ENCODE results near the gene TMEM213. TPM values are rescaled to one million over a fixed set of nuclear protein-coding genes. Genes with fewer than 3 reads are reported as not detected.

The TMEM213 gene
- total and polyA plus RNA-seq, 2 of the 13 experiments (the other 11 are each of a cell fraction or from before 2014, with no cell fraction given), result not detected

DNA sequence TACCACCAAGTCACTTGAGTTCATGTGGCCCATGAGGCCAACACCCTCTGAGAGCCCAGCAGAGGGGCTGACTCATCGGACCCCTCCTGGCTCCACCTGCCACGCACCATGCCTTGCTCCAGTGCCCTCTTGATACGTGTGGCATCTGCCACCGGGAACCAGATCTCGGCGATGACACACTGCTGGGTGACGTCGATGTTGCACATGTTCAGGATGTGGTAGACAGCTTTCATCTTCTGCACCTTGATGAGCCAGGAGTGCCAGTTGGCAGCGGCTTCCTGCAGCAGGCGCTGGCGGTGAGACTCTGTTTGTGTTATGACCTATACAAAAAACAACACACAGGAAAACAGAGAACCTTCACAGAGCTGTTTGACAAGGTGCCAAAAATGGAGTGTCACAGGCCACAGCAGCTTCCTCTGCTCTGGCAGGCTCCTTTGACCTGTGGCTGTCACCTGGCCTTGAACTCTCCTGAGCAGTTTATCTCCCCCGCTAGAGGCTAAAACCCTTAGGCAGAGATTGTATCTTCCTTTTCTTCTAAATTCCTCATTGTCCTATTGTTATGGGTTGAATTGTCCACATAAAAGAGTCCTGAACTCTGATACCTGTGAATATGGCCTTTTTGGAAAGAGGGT is 45.2 kb upstream of the TMEM213 start (continued):
- TF ChIP-seq, protein P1, sequence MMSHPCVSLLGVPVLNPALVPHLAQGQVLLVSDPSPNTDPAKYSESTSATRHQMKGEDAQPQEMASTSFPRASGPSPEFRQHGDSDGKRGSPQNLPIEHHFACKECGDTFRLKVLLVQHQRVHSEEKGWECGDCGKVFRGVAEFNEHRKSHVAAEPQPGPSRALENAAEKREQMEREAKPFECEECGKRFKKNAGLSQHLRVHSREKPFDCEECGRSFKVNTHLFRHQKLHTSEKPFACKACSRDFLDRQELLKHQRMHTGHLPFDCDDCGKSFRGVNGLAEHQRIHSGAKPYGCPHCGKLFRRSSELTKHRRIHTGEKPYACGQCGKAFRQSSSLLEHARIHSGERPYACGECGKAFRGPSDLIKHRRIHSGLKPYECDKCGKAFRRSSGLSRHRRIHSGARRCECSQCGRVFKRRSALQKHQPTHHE (CRISPR knock-in tag; IDR thresholded peaks at IDR 0.05; ENCODE audit: borderline replicate concordance), result no peak
- TF ChIP-seq, protein P2, sequence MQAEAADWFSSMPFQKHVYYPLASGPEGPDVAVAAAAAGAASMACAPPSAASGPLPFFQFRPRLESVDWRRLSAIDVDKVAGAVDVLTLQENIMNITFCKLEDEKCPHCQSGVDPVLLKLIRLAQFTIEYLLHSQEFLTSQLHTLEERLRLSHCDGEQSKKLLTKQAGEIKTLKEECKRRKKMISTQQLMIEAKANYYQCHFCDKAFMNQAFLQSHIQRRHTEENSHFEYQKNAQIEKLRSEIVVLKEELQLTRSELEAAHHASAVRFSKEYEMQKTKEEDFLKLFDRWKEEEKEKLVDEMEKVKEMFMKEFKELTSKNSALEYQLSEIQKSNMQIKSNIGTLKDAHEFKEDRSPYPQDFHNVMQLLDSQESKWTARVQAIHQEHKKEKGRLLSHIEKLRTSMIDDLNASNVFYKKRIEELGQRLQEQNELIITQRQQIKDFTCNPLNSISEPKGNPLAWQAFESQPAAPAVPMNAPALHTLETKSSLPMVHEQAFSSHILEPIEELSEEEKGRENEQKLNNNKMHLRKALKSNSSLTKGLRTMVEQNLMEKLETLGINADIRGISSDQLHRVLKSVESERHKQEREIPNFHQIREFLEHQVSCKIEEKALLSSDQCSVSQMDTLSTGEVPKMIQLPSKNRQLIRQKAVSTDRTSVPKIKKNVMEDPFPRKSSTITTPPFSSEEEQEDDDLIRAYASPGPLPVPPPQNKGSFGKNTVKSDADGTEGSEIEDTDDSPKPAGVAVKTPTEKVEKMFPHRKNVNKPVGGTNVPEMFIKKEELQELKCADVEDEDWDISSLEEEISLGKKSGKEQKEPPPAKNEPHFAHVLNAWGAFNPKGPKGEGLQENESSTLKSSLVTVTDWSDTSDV (CRISPR knock-in tag; IDR thresholded peaks at IDR 0.05), result no peak
- TF ChIP-seq, protein P3, sequence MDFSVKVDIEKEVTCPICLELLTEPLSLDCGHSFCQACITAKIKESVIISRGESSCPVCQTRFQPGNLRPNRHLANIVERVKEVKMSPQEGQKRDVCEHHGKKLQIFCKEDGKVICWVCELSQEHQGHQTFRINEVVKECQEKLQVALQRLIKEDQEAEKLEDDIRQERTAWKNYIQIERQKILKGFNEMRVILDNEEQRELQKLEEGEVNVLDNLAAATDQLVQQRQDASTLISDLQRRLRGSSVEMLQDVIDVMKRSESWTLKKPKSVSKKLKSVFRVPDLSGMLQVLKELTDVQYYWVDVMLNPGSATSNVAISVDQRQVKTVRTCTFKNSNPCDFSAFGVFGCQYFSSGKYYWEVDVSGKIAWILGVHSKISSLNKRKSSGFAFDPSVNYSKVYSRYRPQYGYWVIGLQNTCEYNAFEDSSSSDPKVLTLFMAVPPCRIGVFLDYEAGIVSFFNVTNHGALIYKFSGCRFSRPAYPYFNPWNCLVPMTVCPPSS (IDR thresholded peaks at IDR 0.05), result no peak
- TF ChIP-seq, protein P4, sequence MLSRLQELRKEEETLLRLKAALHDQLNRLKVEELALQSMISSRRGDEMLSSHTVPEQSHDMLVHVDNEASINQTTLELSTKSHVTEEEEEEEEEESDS (CRISPR knock-in tag; IDR thresholded peaks at IDR 0.05; ENCODE audit: borderline replicate concordance), result no peak
- TF ChIP-seq KLF15 (CRISPR knock-in tag; IDR thresholded peaks at IDR 0.05; ENCODE audit: borderline replicate concordance), result no peak
- peak; percentile 74 for TF ChIP-seq SOX5 (CRISPR knock-in tag; IDR thresholded peaks at IDR 0.05; ENCODE audit: borderline replicate concordance)
- peak; percentile 48 for TF ChIP-seq SKI (IDR thresholded peaks at IDR 0.05; ENCODE audit: partially characterized antibody)
- TF ChIP-seq TBX3 (IDR thresholded peaks at IDR 0.05; ENCODE audit: borderline replicate concordance), result peak; percentile 77
- TF ChIP-seq SOX13 (IDR thresholded peaks at IDR 0.05), result peak; percentile 83; the same call in 1 of the 2 replicates
- TF ChIP-seq SOX13 (CRISPR knock-in tag; conservative IDR thresholded peaks at IDR 0.05 in 1 of 2, IDR thresholded peaks at IDR 0.05 in 1 of 2), result peak in 1 of 2 experiments; percentile 92; a peak in 2 of 4 replicates
- no peak for TF ChIP-seq MIXL1 (CRISPR knock-in tag; IDR thresholded peaks at IDR 0.05)
- TF ChIP-seq, protein P5, sequence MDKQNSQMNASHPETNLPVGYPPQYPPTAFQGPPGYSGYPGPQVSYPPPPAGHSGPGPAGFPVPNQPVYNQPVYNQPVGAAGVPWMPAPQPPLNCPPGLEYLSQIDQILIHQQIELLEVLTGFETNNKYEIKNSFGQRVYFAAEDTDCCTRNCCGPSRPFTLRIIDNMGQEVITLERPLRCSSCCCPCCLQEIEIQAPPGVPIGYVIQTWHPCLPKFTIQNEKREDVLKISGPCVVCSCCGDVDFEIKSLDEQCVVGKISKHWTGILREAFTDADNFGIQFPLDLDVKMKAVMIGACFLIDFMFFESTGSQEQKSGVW (CRISPR knock-in tag; IDR thresholded peaks at IDR 0.05; ENCODE audit: borderline replicate concordance), result no peak
- TF ChIP-seq SIX4 (CRISPR knock-in tag; IDR thresholded peaks at IDR 0.05), result no peak
- TF ChIP-seq ZNF251 (CRISPR knock-in tag; IDR thresholded peaks at IDR 0.05), result no peak
- TF ChIP-seq, protein P6, sequence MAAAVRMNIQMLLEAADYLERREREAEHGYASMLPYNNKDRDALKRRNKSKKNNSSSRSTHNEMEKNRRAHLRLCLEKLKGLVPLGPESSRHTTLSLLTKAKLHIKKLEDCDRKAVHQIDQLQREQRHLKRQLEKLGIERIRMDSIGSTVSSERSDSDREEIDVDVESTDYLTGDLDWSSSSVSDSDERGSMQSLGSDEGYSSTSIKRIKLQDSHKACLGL (CRISPR knock-in tag; IDR thresholded peaks at IDR 0.05), result no peak
- no peak for TF ChIP-seq SMC3 (IDR thresholded peaks at IDR 0.05; ENCODE audit: low read length)
- TF ChIP-seq RORA (CRISPR knock-in tag; IDR thresholded peaks at IDR 0.05), result no peak
- TF ChIP-seq HNF4A (CRISPR knock-in tag; IDR thresholded peaks at IDR 0.05), result peak; percentile 34; the same call in 1 of the 2 replicates
- TF ChIP-seq BHLHE40 (IDR thresholded peaks at IDR 0.05; ENCODE audit: low read length), result peak; percentile 72
- TF ChIP-seq ZMYM4 (CRISPR knock-in tag; IDR thresholded peaks at IDR 0.05), result no peak
- TF ChIP-seq, protein P7, sequence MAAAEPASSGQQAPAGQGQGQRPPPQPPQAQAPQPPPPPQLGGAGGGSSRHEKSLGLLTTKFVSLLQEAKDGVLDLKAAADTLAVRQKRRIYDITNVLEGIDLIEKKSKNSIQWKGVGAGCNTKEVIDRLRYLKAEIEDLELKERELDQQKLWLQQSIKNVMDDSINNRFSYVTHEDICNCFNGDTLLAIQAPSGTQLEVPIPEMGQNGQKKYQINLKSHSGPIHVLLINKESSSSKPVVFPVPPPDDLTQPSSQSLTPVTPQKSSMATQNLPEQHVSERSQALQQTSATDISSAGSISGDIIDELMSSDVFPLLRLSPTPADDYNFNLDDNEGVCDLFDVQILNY (CRISPR knock-in tag; conservative IDR thresholded peaks at IDR 0.05), result no peak
- TF ChIP-seq ZIK1 (CRISPR knock-in tag; IDR thresholded peaks at IDR 0.05; ENCODE audit: borderline replicate concordance, low read depth), result no peak
- no peak for TF ChIP-seq ZSCAN31 (CRISPR knock-in tag; IDR thresholded peaks at IDR 0.05; ENCODE audit: low read depth)

Data from HepG2 (cell line).